ENCODE data around the gene FGF11. TPM values are rescaled to one million over a fixed set of nuclear protein-coding genes. Genes with fewer than 3 reads are reported as not detected.

Gene FGF11
- total RNA-seq, 1 donor from 2014 or later = 1.1 TPM

- ATAC-seq (peak; percentile 62), DNase-seq (no peak)
- no peak for TF ChIP-seq CTCF (IDR thresholded peaks at IDR 0.05)
- Histone ChIP-seq H3K27me3 (no peaks in the 10 kb centered on the region), H3K9me3 (no peaks in the 10 kb centered on the region), H3K4me3 (peak overlapping the region; percentile 64), H3K36me3 (no peaks in the 10 kb centered on the region), H3K27ac (peak overlapping the region; percentile 78), H3K4me1 (peaks cover 10% of the 10 kb centered on the region)
- intact Hi-C loops (cut with DNase I) = no loop called here
These were observed 35.7 kb upstream of the FGF11 start for GRCh38 chr17:7403727-7403976.

GRCh38 chr17:7403977-7404736, 35.2 kb upstream of the FGF11 start, which contains the start of gene TMEM256:
Gene TMEM256 (minus strand): TSS chr17:7404097. CDS start chr17:7404084, 13 bp downstream.
- ATAC-seq (peak; percentile 94), DNase-seq (peak; percentile 98)
- TF ChIP-seq CTCF (IDR thresholded peaks at IDR 0.05) = no peak
- Histone ChIP-seq H3K4me1 (peaks cover 10% of the 10 kb centered on the region), H3K9me3 (no peaks in the 10 kb centered on the region), H3K36me3 (no peaks in the 10 kb centered on the region), H3K4me3 (peak within 1 kb of the TSS; percentile 64), H3K27ac (peak within 1 kb of the TSS; percentile 78), H3K27me3 (no peaks in the 10 kb centered on the region)
- intact Hi-C loops (cut with DNase I) = no loop called here

- Histone ChIP-seq H3K27me3 (no peaks in the 10 kb centered on the region), H3K36me3 (no peaks in the 10 kb centered on the region), H3K9me3 (no peaks in the 10 kb centered on the region), H3K4me3 (peak overlapping the region; percentile 64), H3K27ac (peak overlapping the region; percentile 63), H3K4me1 (peaks cover 10% of the 10 kb centered on the region)
- ATAC-seq (peak; percentile 37), DNase-seq (peak; percentile 82)
- intact Hi-C loops (cut with DNase I) = no loop called here
- TF ChIP-seq CTCF (IDR thresholded peaks at IDR 0.05) = no peak
These were observed 34.5 kb upstream of the FGF11 start for GRCh38 chr17:7404737-7405349.

- H3K4me1 ChIP-seq = peaks cover 10% of the 10 kb centered on the region
- ATAC-seq (no peak), DNase-seq (no peak)
- H3K27ac ChIP-seq = peak overlapping the region; percentile 63
- no peaks in the 10 kb centered on the region for H3K9me3 ChIP-seq
- H3K36me3 ChIP-seq = no peaks in the 10 kb centered on the region
- H3K4me3 ChIP-seq = peak overlapping the region; percentile 64
- no peaks in the 10 kb centered on the region for H3K27me3 ChIP-seq
- intact Hi-C loops (cut with DNase I) = no loop called here
- no peak for TF ChIP-seq CTCF (IDR thresholded peaks at IDR 0.05)
These were observed 33.7 kb upstream of the FGF11 start for GRCh38 chr17:7405350-7406234.

- Histone ChIP-seq H3K27me3 (no peaks in the 10 kb centered on the region), H3K4me1 (peaks cover 10% of the 10 kb centered on the region), H3K27ac (no peak overlapping the region), H3K9me3 (no peaks in the 10 kb centered on the region), H3K4me3 (no peak overlapping the region), H3K36me3 (no peaks in the 10 kb centered on the region)
- intact Hi-C loops (cut with DNase I) = no loop called here
- TF ChIP-seq CTCF (IDR thresholded peaks at IDR 0.05) = no peak
- no peak for DNase-seq
- ATAC-seq = no peak
These were observed 33.0 kb upstream of the FGF11 start for GRCh38 chr17:7406235-7406825.

Data from upper lobe of right lung (tissue), 1 donor.